ENCODE data around the gene ZNF691.
"Not testable (repeated sequence)": the region's sequence is repeated elsewhere in the genome, so short reads cannot be mapped to it uniquely, and the experiment has no call there.

DNA sequence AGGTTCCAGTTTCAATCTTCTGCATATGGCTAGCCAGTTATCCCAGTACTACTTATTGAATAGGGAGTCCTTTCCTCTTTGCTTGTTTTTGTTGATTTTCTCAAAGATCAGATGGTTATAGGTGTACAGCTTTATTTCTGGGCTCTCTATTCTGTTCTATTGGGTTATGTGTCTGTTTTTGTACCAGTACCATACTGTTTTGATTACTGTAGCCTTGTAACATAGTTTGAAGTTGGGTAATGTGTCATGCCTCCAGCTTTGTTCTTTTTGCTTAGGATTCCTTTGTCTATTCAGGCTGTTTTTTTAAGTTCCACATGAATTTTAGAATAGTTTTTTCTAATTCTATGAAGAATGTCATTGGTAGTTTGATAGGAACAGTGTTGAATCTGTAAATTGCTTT lies 26.7 kb downstream of the ZNF691 start:
- TF ChIP-seq, protein P1, sequence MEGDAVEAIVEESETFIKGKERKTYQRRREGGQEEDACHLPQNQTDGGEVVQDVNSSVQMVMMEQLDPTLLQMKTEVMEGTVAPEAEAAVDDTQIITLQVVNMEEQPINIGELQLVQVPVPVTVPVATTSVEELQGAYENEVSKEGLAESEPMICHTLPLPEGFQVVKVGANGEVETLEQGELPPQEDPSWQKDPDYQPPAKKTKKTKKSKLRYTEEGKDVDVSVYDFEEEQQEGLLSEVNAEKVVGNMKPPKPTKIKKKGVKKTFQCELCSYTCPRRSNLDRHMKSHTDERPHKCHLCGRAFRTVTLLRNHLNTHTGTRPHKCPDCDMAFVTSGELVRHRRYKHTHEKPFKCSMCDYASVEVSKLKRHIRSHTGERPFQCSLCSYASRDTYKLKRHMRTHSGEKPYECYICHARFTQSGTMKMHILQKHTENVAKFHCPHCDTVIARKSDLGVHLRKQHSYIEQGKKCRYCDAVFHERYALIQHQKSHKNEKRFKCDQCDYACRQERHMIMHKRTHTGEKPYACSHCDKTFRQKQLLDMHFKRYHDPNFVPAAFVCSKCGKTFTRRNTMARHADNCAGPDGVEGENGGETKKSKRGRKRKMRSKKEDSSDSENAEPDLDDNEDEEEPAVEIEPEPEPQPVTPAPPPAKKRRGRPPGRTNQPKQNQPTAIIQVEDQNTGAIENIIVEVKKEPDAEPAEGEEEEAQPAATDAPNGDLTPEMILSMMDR (IDR thresholded peaks at IDR 0.05; ENCODE audit: extremely low read depth in 1 of 2, insufficient read depth in 1 of 2, low read depth in 1 of 2, low read length in 2 of 2): not testable (repeated sequence)
- TF ChIP-seq, protein P2, sequence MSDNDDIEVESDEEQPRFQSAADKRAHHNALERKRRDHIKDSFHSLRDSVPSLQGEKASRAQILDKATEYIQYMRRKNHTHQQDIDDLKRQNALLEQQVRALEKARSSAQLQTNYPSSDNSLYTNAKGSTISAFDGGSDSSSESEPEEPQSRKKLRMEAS (IDR thresholded peaks at IDR 0.05; ENCODE audit: insufficient read depth, insufficient read length): not testable (repeated sequence)
- not testable (repeated sequence) for TF ChIP-seq POLR2A (IDR thresholded peaks at IDR 0.05; ENCODE audit: low read depth, low read length); MYC (IDR thresholded peaks at IDR 0.05; ENCODE audit: low read depth, low read length); FOS (IDR thresholded peaks at IDR 0.05; ENCODE audit: borderline replicate concordance, insufficient read depth, low read length); EZH2 (IDR thresholded peaks at IDR 0.05; ENCODE audit: borderline replicate concordance, low read depth, low read length, severe bottlenecking); GATA2 (IDR thresholded peaks at IDR 0.05; ENCODE audit: insufficient read depth, insufficient read length, low read depth, low read length); POLR2AphosphoS5 (IDR thresholded peaks at IDR 0.05; ENCODE audit: insufficient read depth, low read depth, low read length); JUN (IDR thresholded peaks at IDR 0.05; ENCODE audit: borderline replicate concordance, insufficient read depth, insufficient read length, low read depth)

Data from endothelial cell of umbilical vein (primary cell).